K562 (cell line): ENCODE results near the gene BRPF1. TPM values are rescaled to one million over a fixed set of nuclear protein-coding genes. Genes with fewer than 3 reads are reported as not detected.

ENCODE experiments used
- GABPB2 ChIP-seq: fragments of 250-450 bp; sonication (Bioruptor Pico); conservative IDR thresholded peaks from 2 replicates; pipeline ENCODE4 v1.5.1; 2021; ENCODE audit warnings: mild to moderate bottlenecking
- GTF2A2 ChIP-seq: IDR thresholded peaks from 2 replicates; pipeline ENCODE4 v1.6.1; 2016; ENCODE audit warnings: mild to moderate bottlenecking, missing genetic modification characterization, missing compliant biosample characterization
- GTF2F1 ChIP-seq: IDR thresholded peaks from 2 replicates; pipeline ENCODE4 v1.6.1; 2011; ENCODE audit warnings: low read depth, low read length, improper control_type of control experiment
- HLTF ChIP-seq: fragments of 450-650 bp; IDR thresholded peaks from 2 replicates; pipeline ENCODE4 v1.6.1; 2016
- HNRNPLL ChIP-seq: fragments of 200-400 bp; formaldehyde crosslinking; IDR thresholded peaks from 2 replicates; pipeline ENCODE4 v1.6.1; 2017; ENCODE audit warnings: low read length, low read depth, mild to moderate bottlenecking; ENCODE audit not compliant: poor library complexity, severe bottlenecking
- HOXB6 ChIP-seq: fragments of 250-450 bp; sonication (Bioruptor Pico); IDR thresholded peaks from 2 replicates; pipeline ENCODE4 v1.5.1; 2022; ENCODE audit warnings: mild to moderate bottlenecking, borderline replicate concordance
- ILF3 ChIP-seq: fragments of 450-650 bp; IDR thresholded peaks from 2 replicates; pipeline ENCODE4 v1.6.1; 2018; ENCODE audit warnings: antibody characterized with exemption, mild to moderate bottlenecking, moderate library complexity, borderline replicate concordance
- PHF20 ChIP-seq: fragments of 450-650 bp; IDR thresholded peaks from 2 replicates; pipeline ENCODE4 v1.6.1; 2018; ENCODE audit not compliant: partially characterized antibody
- TAF1 ChIP-seq: IDR thresholded peaks from 2 replicates; pipeline ENCODE4 v1.6.1; 2011; ENCODE audit warnings: mild to moderate bottlenecking, low read length, moderate library complexity; ENCODE audit not compliant: insufficient read depth, control insufficient read depth, severe bottlenecking; ENCODE audit errors: extremely low read depth
- ZBED1 ChIP-seq: IDR thresholded peaks from 2 replicates; pipeline ENCODE4 v1.6.1; 2014
- ZFP36 ChIP-seq: fragments of 150-350 bp; IDR thresholded peaks from 2 replicates; pipeline ENCODE4 v1.6.1; 2018; ENCODE audit warnings: low read length, low read depth; ENCODE audit not compliant: partially characterized antibody
- ZNF551 ChIP-seq: fragments of 250-450 bp; sonication (Bioruptor Pico); IDR thresholded peaks from 2 replicates; pipeline ENCODE4 v1.5.0; 2021; ENCODE audit warnings: mild to moderate bottlenecking, moderate library complexity
- polyA plus RNA-seq, 8 experiments: library from polyadenylated mRNA; depleted of rRNA in 4 of 8; stranded (reverse) in 5 of 8; unstranded in 3 of 8; fragments of >200 nt; fragmentation: Nextera tagmentation in 2 of 8; fragmentation: Illumina TruSeq in 1 of 8; extraction: Ambion mirVana in 2 of 8; extraction: Trizol in 1 of 8; gene quantifications; 2 replicates each; pipeline versions ENCODE4 v1.2.1 to v1.2.3, GENCODE V29; 2011 to 2014; ENCODE audit warnings: inconsistent platforms in 1 of 8, missing spikeins in 1 of 8
- total RNA-seq, 7 experiments: library from RNA; depleted of rRNA in 6 of 7; stranded (reverse); fragments of >200 nt in 6 of 7; fragmentation: Illumina TruSeq in 2 of 7; extraction: Trizol in 2 of 7; gene quantifications; 2 replicates each; pipeline versions ENCODE4 v1.2.1 to v1.2.3, GENCODE V29; 2011 to 2021; ENCODE audit warnings: low replicate concordance in 1 of 7
- TF ChIP-seq, protein P1 (sequence below): fragments of 250-450 bp; sonication (Bioruptor Pico); IDR thresholded peaks from 2 replicates; pipeline ENCODE4 v1.9.0; 2021; ENCODE audit warnings: mild to moderate bottlenecking, inconsistent platforms
- TF ChIP-seq, protein P2 (sequence below): fragments of 250-450 bp; sonication (Bioruptor Pico); IDR thresholded peaks from 2 replicates; pipeline ENCODE4 v1.5.0; 2021
- TF ChIP-seq, protein P3 (sequence below): fragments of 150-350 bp; IDR thresholded peaks from 2 replicates; pipeline ENCODE4 v1.6.1; 2014; ENCODE audit warnings: low read depth, mild to moderate bottlenecking, low read length, borderline replicate concordance

Gene BRPF1
- total and polyA plus RNA-seq, 9 of the 15 experiments (the other 6 are each of a cell fraction or from before 2014, with no cell fraction given), result 1.1 to 40.2 (median 23.5) TPM

DNA sequence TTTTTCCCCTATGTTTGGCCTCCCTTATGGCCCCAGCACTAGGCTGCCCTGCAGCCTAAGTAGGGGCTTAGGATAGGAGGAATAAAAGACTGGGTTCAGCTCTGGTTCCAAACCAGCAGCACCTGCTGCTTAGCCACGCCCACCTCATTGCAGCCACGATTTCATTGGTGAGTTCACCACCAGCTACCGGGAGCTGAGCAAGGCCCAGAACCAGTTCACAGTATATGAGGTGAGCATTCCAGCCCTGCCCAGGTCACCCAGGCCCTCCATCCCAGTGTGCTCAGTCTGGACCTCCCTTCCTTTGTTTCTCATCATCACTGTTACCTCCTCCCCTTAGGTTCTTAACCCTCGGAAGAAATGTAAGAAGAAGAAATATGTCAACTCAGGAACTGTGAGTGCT, 16.4 kb upstream of the BRPF1 start (continued):
- TF ChIP-seq, protein P1, sequence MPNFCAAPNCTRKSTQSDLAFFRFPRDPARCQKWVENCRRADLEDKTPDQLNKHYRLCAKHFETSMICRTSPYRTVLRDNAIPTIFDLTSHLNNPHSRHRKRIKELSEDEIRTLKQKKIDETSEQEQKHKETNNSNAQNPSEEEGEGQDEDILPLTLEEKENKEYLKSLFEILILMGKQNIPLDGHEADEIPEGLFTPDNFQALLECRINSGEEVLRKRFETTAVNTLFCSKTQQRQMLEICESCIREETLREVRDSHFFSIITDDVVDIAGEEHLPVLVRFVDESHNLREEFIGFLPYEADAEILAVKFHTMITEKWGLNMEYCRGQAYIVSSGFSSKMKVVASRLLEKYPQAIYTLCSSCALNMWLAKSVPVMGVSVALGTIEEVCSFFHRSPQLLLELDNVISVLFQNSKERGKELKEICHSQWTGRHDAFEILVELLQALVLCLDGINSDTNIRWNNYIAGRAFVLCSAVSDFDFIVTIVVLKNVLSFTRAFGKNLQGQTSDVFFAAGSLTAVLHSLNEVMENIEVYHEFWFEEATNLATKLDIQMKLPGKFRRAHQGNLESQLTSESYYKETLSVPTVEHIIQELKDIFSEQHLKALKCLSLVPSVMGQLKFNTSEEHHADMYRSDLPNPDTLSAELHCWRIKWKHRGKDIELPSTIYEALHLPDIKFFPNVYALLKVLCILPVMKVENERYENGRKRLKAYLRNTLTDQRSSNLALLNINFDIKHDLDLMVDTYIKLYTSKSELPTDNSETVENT (CRISPR knock-in tag), result no peak
- TF ChIP-seq HNRNPLL (no peak), TAF1 (no peak), ZNF551 (no peak), GTF2F1 (no peak), HLTF (no peak), ZBED1 (no peak), ILF3 (no peak), GTF2A2 (tag) (no peak), ZFP36 (no peak), HOXB6 (CRISPR knock-in tag) (no peak), GABPB2 (no peak), PHF20 (no peak)
- TF ChIP-seq, protein P2, sequence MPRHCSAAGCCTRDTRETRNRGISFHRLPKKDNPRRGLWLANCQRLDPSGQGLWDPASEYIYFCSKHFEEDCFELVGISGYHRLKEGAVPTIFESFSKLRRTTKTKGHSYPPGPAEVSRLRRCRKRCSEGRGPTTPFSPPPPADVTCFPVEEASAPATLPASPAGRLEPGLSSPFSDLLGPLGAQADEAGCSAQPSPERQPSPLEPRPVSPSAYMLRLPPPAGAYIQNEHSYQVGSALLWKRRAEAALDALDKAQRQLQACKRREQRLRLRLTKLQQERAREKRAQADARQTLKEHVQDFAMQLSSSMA (CRISPR knock-in tag), result no peak
- TF ChIP-seq, protein P3, sequence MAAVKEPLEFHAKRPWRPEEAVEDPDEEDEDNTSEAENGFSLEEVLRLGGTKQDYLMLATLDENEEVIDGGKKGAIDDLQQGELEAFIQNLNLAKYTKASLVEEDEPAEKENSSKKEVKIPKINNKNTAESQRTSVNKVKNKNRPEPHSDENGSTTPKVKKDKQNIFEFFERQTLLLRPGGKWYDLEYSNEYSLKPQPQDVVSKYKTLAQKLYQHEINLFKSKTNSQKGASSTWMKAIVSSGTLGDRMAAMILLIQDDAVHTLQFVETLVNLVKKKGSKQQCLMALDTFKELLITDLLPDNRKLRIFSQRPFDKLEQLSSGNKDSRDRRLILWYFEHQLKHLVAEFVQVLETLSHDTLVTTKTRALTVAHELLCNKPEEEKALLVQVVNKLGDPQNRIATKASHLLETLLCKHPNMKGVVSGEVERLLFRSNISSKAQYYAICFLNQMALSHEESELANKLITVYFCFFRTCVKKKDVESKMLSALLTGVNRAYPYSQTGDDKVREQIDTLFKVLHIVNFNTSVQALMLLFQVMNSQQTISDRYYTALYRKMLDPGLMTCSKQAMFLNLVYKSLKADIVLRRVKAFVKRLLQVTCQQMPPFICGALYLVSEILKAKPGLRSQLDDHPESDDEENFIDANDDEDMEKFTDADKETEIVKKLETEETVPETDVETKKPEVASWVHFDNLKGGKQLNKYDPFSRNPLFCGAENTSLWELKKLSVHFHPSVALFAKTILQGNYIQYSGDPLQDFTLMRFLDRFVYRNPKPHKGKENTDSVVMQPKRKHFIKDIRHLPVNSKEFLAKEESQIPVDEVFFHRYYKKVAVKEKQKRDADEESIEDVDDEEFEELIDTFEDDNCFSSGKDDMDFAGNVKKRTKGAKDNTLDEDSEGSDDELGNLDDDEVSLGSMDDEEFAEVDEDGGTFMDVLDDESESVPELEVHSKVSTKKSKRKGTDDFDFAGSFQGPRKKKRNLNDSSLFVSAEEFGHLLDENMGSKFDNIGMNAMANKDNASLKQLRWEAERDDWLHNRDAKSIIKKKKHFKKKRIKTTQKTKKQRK, result no peak
